B cell (primary cell): ENCODE results near the gene BCAR3. TPM values are rescaled to one million over a fixed set of nuclear protein-coding genes. Genes with fewer than 3 reads are reported as not detected.

ENCODE experiments used
- ATAC-seq: fragments of 200-7000 bp; cut with Tn5 transposase; one replicate; pipeline ENCODE4 v1.10.0; 2021; ENCODE audit warnings: low read depth, mild to moderate bottlenecking, moderate number of reproducible peaks, moderate library complexity
- CTCF ChIA-PET: fragments of 350-600 bp; sonication (Branson Sonifier 250); formaldehyde crosslinking; loops from one replicate; lab custom pipeline; 2021; ENCODE audit warnings: antibody characterized with exemption, inconsistent platforms; lab: Charles Lee
- POLR2A ChIA-PET: fragments of 350-600 bp; sonication (Branson Sonifier 250); formaldehyde crosslinking; loops from one replicate; lab custom pipeline; 2021; ENCODE audit warnings: antibody characterized with exemption; lab: Charles Lee
- DNase-seq: peaks from one replicate; pipeline ENCODE4 v3.0.0; 2013
- H2AFZ ChIP-seq: 2 replicates; pipeline ENCODE4 v1.6.1; 2012; ENCODE audit warnings: mild to moderate bottlenecking, low read depth, low read length; ENCODE audit not compliant: insufficient read depth, poor library complexity, severe bottlenecking
- H3K27ac ChIP-seq, 2 donors: 1 replicate in 1 of 2; 2 replicates in 1 of 2; pipeline ENCODE4 v1.5.1; 2012 to 2013; ENCODE audit warnings: low read length in 2 of 2, mild to moderate bottlenecking in 2 of 2, moderate library complexity in 1 of 2
- H3K27me3 ChIP-seq, 4 experiments: fragments of 200-600 bp in 1 of 4; sonication (generic) in 1 of 4; replicated peaks in 1 of 4; 1 replicate in 2 of 4; 2 replicates in 2 of 4; pipeline versions ENCODE4 v1.6.1 to v1.7.0; 2013 to 2016; ENCODE audit warnings: low read length in 3 of 4, mild to moderate bottlenecking in 2 of 4, mixed read lengths in 1 of 4, moderate library complexity in 1 of 4; ENCODE audit not compliant: insufficient read depth in 4 of 4, control insufficient read depth in 3 of 4; ENCODE audit errors: control extremely low read depth in 1 of 4
- H3K36me3 ChIP-seq, 2 experiments: replicated peaks in 1 of 2; 1 replicate in 1 of 2; 2 replicates in 1 of 2; pipeline versions ENCODE4 v1.6.1 to v1.7.1; 2013; ENCODE audit warnings: low read length in 1 of 2; ENCODE audit not compliant: insufficient read depth in 2 of 2, control insufficient read depth in 1 of 2; ENCODE audit errors: control extremely low read depth in 1 of 2, extremely low read depth in 1 of 2
- H3K4me1 ChIP-seq, 2 donors: fragments of 200-600 bp in 1 of 2; sonication (generic) in 1 of 2; 1 replicate in 1 of 2; 2 replicates in 1 of 2; pipeline versions ENCODE4 v1.5.1 to v1.6.1; 2013 to 2017; ENCODE audit warnings: low read length in 2 of 2; ENCODE audit not compliant: control insufficient read depth in 2 of 2, insufficient read depth in 2 of 2
- H3K4me2 ChIP-seq: replicated peaks from 2 replicates; pipeline ENCODE3; 2012; ENCODE audit warnings: mild to moderate bottlenecking, low read depth, low read length; ENCODE audit not compliant: poor library complexity, severe bottlenecking
- H3K4me3 ChIP-seq, 5 experiments: fragments of 200-600 bp in 1 of 5; sonication (generic) in 1 of 5; 1 replicate in 3 of 5; 2 replicates in 2 of 5; pipeline versions ENCODE4 v1.5.1 to v1.7.0; 2011 to 2016; ENCODE audit warnings: low read length in 4 of 5, mild to moderate bottlenecking in 4 of 5, low read depth in 2 of 5, control low read depth in 1 of 5, moderate library complexity in 1 of 5; ENCODE audit not compliant: insufficient read depth in 1 of 5; ENCODE audit errors: control extremely low read depth in 1 of 5, extremely low read depth in 1 of 5
- H3K79me2 ChIP-seq: fragments of 200-600 bp; sonication (generic); one replicate; pipeline ENCODE4 v1.6.0; 2016; ENCODE audit warnings: low read length; ENCODE audit not compliant: control insufficient read depth, insufficient read depth
- H3K9ac ChIP-seq: fragments of 200-600 bp; sonication (generic); 2 replicates; pipeline ENCODE4 v1.6.1; 2017; ENCODE audit warnings: mild to moderate bottlenecking, low read length, moderate library complexity
- H3K9me3 ChIP-seq, 3 donors: one replicate each; pipeline versions ENCODE4 v1.6.1 to v1.7.1; 2013; ENCODE audit warnings: low read length in 2 of 3; ENCODE audit not compliant: control insufficient read depth in 2 of 3, insufficient read depth in 1 of 3; ENCODE audit errors: control extremely low read depth in 1 of 3
- H4K20me1 ChIP-seq: 2 replicates; pipeline ENCODE4 v1.6.0; 2012; ENCODE audit warnings: mild to moderate bottlenecking, low read length; ENCODE audit not compliant: insufficient read depth, control insufficient read depth, poor library complexity, severe bottlenecking
- H3K27ac Mint-ChIP-seq: one replicate; pipeline ENCODE4 v1.8.0; 2021; ENCODE audit warnings: mixed read lengths
- H3K27me3 Mint-ChIP-seq: one replicate; pipeline ENCODE4 v1.8.0; 2021; ENCODE audit warnings: mixed read lengths
- H3K4me1 Mint-ChIP-seq: one replicate; pipeline ENCODE4 v1.8.0; 2021; ENCODE audit warnings: mixed read lengths
- H3K4me3 Mint-ChIP-seq: one replicate; pipeline ENCODE4 v1.8.0; 2021; ENCODE audit warnings: mixed read lengths
- H3K9me3 Mint-ChIP-seq: one replicate; pipeline ENCODE4 v1.8.0; 2022; ENCODE audit warnings: mixed read lengths; ENCODE audit not compliant: insufficient read depth
- CTCF ChIP-seq: fragments of 200-600 bp; IDR thresholded peaks from one replicate; pipeline ENCODE4 v1.8.0; 2022; ENCODE audit warnings: antibody characterized with exemption, mild to moderate bottlenecking
- EZH2 ChIP-seq: IDR thresholded peaks from 2 replicates; pipeline ENCODE4 v1.6.1; 2012; ENCODE audit warnings: borderline replicate concordance, low read depth, mild to moderate bottlenecking, moderate library complexity, low read length; ENCODE audit not compliant: insufficient read depth, poor library complexity, severe bottlenecking
- WGBS: methylation state at CpG from one replicate; pipeline ENCODE4 v1.1.5; 2013; ENCODE audit warnings: missing lambda C conversion rate; ENCODE audit not compliant: insufficient coverage; 5-methylcytosine and 5-hydroxymethylcytosine counted together
- intact Hi-C: fragments of 100-400 bp; cut with micrococcal nuclease; formaldehyde crosslinking; loops from one replicate; pipeline ENCODE4 v1.10.0; 2022
- polyA plus RNA-seq: library from polyadenylated mRNA; depleted of rRNA; stranded (reverse); fragments of >200 nt; gene quantifications from 2 replicates; pipeline ENCODE4 v1.2.3, GENCODE V29; 2012
- total RNA-seq, 2 donors: library from RNA; stranded (reverse); fragments of 120-200 nt in 1 of 2; gene quantifications; 1 replicate in 1 of 2; 2 replicates in 1 of 2; pipeline versions ENCODE4 v1.2.3 to v1.2.4, GENCODE V29; 2013 to 2022

BCAR3 gene
- total and polyA plus RNA-seq, 2 donors (not counting 1 experiment from before 2014, with no cell fraction given), result 6.7 to 13.0 TPM

GRCh38 chr1:93577536-93578432 lies 103.9 kb downstream of the BCAR3 start:
- H3K4me1 Mint-ChIP-seq, result no peaks in the 10 kb centered on the region
- no peak overlapping the region for H3K4me3 Mint-ChIP-seq
- no peaks in the 10 kb centered on the region for H3K27me3 ChIP-seq
- no peaks in the 10 kb centered on the region for H3K79me2 ChIP-seq
- intact Hi-C loops, result no loop called here
- CTCF ChIA-PET, result interaction anchor here (0.5 to 1.0 kb wide), 2 partner anchors 244 to 266 kb away, joined by 3 read pairs; no protein-coding TSS in a partner anchor
- no peaks in the 10 kb centered on the region for H3K4me1 ChIP-seq
- H3K27ac Mint-ChIP-seq, result no peak overlapping the region
- no peaks in the 10 kb centered on the region for H3K27me3 Mint-ChIP-seq
- H3K36me3 ChIP-seq, result peaks cover 0 to 53% of the 10 kb centered on the region in 2 experiments
- 98% methylated on average over 17 of the region's 18 CpGs for WGBS
- no peak overlapping the region for H3K27ac ChIP-seq
- H3K4me2 ChIP-seq, result no peak overlapping the region
- no peak overlapping the region for H3K4me3 ChIP-seq
- no peak for ATAC-seq
- POLR2A ChIA-PET, result no interaction called here
- no peak overlapping the region for H2AFZ ChIP-seq
- no peaks in the 10 kb centered on the region for H3K9me3 Mint-ChIP-seq
- no peak overlapping the region for H3K9ac ChIP-seq
- no peak for TF ChIP-seq CTCF
- TF ChIP-seq EZH2, result no peak
- no peak for DNase-seq
- H3K9me3 ChIP-seq, result no peaks in the 10 kb centered on the region
- H4K20me1 ChIP-seq, result no peaks in the 10 kb centered on the region

GRCh38 chr1:93576746-93577145 lies 104.9 kb downstream of the BCAR3 start:
- H3K4me3 Mint-ChIP-seq, result no peak overlapping the region
- H4K20me1 ChIP-seq, result no peaks in the 10 kb centered on the region
- no peaks in the 10 kb centered on the region for H3K79me2 ChIP-seq
- H3K27ac ChIP-seq, result no peak overlapping the region
- H3K36me3 ChIP-seq, result peaks cover 0 to 54% of the 10 kb centered on the region in 2 experiments
- CTCF ChIA-PET, result interaction anchor here (1.0 kb wide), 1 partner anchor 243 kb away, joined by 3 read pairs; no protein-coding TSS in a partner anchor
- POLR2A ChIA-PET, result no interaction called here
- no peaks in the 10 kb centered on the region for H3K9me3 ChIP-seq
- no peaks in the 10 kb centered on the region for H3K27me3 Mint-ChIP-seq
- H3K9ac ChIP-seq, result no peak overlapping the region
- no peaks in the 10 kb centered on the region for H3K9me3 Mint-ChIP-seq
- intact Hi-C loops, result no loop called here
- DNase-seq (no peak), ATAC-seq (no peak)
- no peaks in the 10 kb centered on the region for H3K4me1 Mint-ChIP-seq
- TF ChIP-seq CTCF, result no peak
- no peak for TF ChIP-seq EZH2
- H3K4me1 ChIP-seq, result no peaks in the 10 kb centered on the region
- no peak overlapping the region for H3K4me2 ChIP-seq
- no CpG with 5 or more reads among the region's 2 CpGs for WGBS
- H3K27ac Mint-ChIP-seq, result no peak overlapping the region
- H2AFZ ChIP-seq, result no peak overlapping the region
- no peaks in the 10 kb centered on the region for H3K27me3 ChIP-seq
- no peak overlapping the region for H3K4me3 ChIP-seq
